Stimulated activated effector memory CD8-positive, alpha-beta T cell treated with anti-CD3 and anti-CD28 coated beads, Interleukin-12 subunit alpha, Interleukin-12 subunit beta, amount 100 ng/mL, for 72 hours (primary cell): ENCODE data around the gene TAS2R3.
"Not testable (repeated sequence)": the region's sequence is repeated elsewhere in the genome, so short reads cannot be mapped to it uniquely, and the experiment has no call there.

ENCODE experiments used
- ATAC-seq: fragments of 150-1000 bp; cut with Tn5 transposase; 2 replicates; pipeline ENCODE4 v1.10.0; 2021
- DNase-seq, 2 donors: peaks; one replicate each; pipeline ENCODE4 v3.0.0; 2021 to 2022; ENCODE audit warnings: low spot score in 2 of 2
- H3K27ac Mint-ChIP-seq: one replicate; pipeline ENCODE4 v1.8.0; 2022; ENCODE audit warnings: mild to moderate bottlenecking, mixed read lengths
- H3K36me3 Mint-ChIP-seq: one replicate; pipeline ENCODE4 v1.8.0; 2022; ENCODE audit warnings: mild to moderate bottlenecking, mixed read lengths
- H3K4me1 Mint-ChIP-seq: one replicate; pipeline ENCODE4 v1.8.0; 2022; ENCODE audit warnings: mixed read lengths
- H3K4me3 Mint-ChIP-seq: one replicate; pipeline ENCODE4 v1.8.0; 2022; ENCODE audit warnings: mild to moderate bottlenecking, mixed read lengths
- H3K9me3 Mint-ChIP-seq: one replicate; pipeline ENCODE4 v1.8.0; 2022; ENCODE audit warnings: mixed read lengths

Gene TAS2R3

GRCh38 chr7:141748396-141748795 is 15.5 kb upstream of the TAS2R3 start:
- Mint-ChIP-seq H3K27ac (no peak overlapping the region), H3K4me1 (peaks cover 7% of the 10 kb centered on the region), H3K36me3 (peaks cover 100% of the 10 kb centered on the region), H3K9me3 (peaks cover 7% of the 10 kb centered on the region), H3K4me3 (no peak overlapping the region)
- DNase-seq (no peak), ATAC-seq (no peak)

DNA sequence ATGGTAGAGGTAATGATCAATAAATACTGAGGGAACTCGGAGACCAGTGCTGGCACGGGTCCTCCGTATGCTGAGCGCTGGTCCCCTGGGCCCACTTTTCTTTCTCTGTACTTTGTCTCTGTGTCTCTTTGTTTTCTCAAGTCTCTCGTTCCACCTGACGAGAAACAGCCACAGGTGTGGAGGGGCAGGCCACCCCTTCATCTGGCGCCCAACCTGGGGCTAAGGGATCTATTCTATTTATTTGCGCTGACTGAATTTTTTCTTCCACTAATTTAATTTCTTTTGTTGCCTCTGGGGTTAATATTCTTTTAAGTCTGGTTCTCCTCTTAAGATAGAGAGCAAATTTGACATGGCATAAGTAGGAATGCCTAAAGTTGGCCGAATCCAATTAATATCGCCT is 12.0 kb upstream of the TAS2R3 start:
- not testable (repeated sequence) for H3K27ac Mint-ChIP-seq, DNase-seq, ATAC-seq, H3K9me3 Mint-ChIP-seq, H3K4me1 Mint-ChIP-seq, H3K4me3 Mint-ChIP-seq
- peaks cover 92% of the 10 kb centered on the region for H3K36me3 Mint-ChIP-seq

- Mint-ChIP-seq H3K4me3 (no peak overlapping the region), H3K27ac (no peak overlapping the region)
These were observed 11.3 kb upstream of the TAS2R3 start for GRCh38 chr7:141752634-141753033.

GRCh38 chr7:141754939-141755338 is 9.0 kb upstream of the TAS2R3 start:
- H3K36me3 Mint-ChIP-seq = peaks cover 91% of the 10 kb centered on the region
- H3K27ac Mint-ChIP-seq = no peak overlapping the region
- H3K9me3 Mint-ChIP-seq = peaks cover 7% of the 10 kb centered on the region
- DNase-seq (no peak), ATAC-seq (no peak)
- no peak overlapping the region for H3K4me3 Mint-ChIP-seq
- peaks cover 6% of the 10 kb centered on the region for H3K4me1 Mint-ChIP-seq

More at GRCh38 chr7:141752634-141753033, 11.3 kb upstream of the TAS2R3 start:
- Mint-ChIP-seq H3K36me3 (peaks cover 91% of the 10 kb centered on the region), H3K9me3 (peaks cover 7% of the 10 kb centered on the region), H3K4me1 (peaks cover 6% of the 10 kb centered on the region)
- ATAC-seq (no peak), DNase-seq (no peak)

GRCh38 chr7:141770083-141770583 is 6.2 kb downstream of the TAS2R3 start:
- ATAC-seq, H3K36me3 Mint-ChIP-seq, H3K9me3 Mint-ChIP-seq, H3K4me3 Mint-ChIP-seq, H3K27ac Mint-ChIP-seq, DNase-seq: not testable (repeated sequence)
- peaks cover 11% of the 10 kb centered on the region for H3K4me1 Mint-ChIP-seq

DNA sequence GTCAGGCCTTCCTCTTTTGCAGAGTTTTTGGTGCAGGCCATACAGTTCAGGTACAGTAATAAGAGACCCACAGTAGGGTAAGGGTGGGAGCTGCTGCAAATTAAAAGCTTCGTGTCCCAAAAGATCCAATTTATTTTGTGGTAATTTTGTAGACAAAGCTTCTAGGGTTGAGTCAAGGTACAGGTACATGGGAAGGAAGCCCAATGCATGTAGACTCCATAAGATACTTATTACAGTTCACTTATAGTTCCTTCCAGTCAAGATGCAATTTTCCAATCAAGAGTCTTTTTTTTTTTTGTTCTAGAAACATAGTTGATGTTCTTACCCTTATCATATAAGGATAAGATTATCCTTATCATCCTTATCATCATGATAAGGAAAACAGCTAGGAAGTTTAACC is 12.5 kb downstream of the TAS2R3 start, which contains the start of gene TAS2R4:
TSS of gene TAS2R4 (plus strand) at position 301 of the 400 bp plus-strand sequence. CDS start 1,815 bp downstream, outside the sequence.
- Mint-ChIP-seq H3K27ac (no peak within 1 kb of the TSS), H3K4me3 (no peak within 1 kb of the TSS), H3K4me1 (peaks cover 17% of the 10 kb centered on the region), H3K36me3 (peaks cover 27% of the 10 kb centered on the region), H3K9me3 (no peaks in the 10 kb centered on the region)
- DNase-seq = no peak
- no peak for ATAC-seq

GRCh38 chr7:141785706-141786552 is 22.0 kb downstream of the TAS2R3 start:
- ATAC-seq (peak; percentile 48), DNase-seq (no peak)
- peak overlapping the region; percentile 41 for H3K27ac Mint-ChIP-seq
- no peaks in the 10 kb centered on the region for H3K4me1 Mint-ChIP-seq
- H3K36me3 Mint-ChIP-seq = peaks cover 14% of the 10 kb centered on the region
- H3K4me3 Mint-ChIP-seq = no peak overlapping the region
- H3K9me3 Mint-ChIP-seq = no peaks in the 10 kb centered on the region

GRCh38 chr7:141788296-141788695 is 24.4 kb downstream of the TAS2R3 start:
- peaks cover 14% of the 10 kb centered on the region for H3K36me3 Mint-ChIP-seq
- no peak overlapping the region for H3K4me3 Mint-ChIP-seq
- peak overlapping the region; percentile 52 for H3K27ac Mint-ChIP-seq
- no peaks in the 10 kb centered on the region for H3K4me1 Mint-ChIP-seq
- no peak for ATAC-seq
- DNase-seq = no peak
- no peaks in the 10 kb centered on the region for H3K9me3 Mint-ChIP-seq

- no peak within 1 kb of the TSS for H3K27ac Mint-ChIP-seq
- H3K4me3 Mint-ChIP-seq = no peak within 1 kb of the TSS
- H3K36me3 Mint-ChIP-seq = peaks cover 14% of the 10 kb centered on the region
- no peaks in the 10 kb centered on the region for H3K4me1 Mint-ChIP-seq
- no peak for ATAC-seq
- H3K9me3 Mint-ChIP-seq = no peaks in the 10 kb centered on the region
- DNase-seq = no peak
These were observed 26.0 kb downstream of the TAS2R3 start, which contains the start of gene TAS2R5 for GRCh38 chr7:141789917-141790316. TAS2R5 (plus strand) TSS chr7:141790217; CDS start chr7:141790362, 145 bp downstream.

GRCh38 chr7:141792526-141792925 is 28.6 kb downstream of the TAS2R3 start:
- DNase-seq (no peak), ATAC-seq (no peak)
- peak overlapping the region; percentile 27 for H3K27ac Mint-ChIP-seq

More at GRCh38 chr7:141792526-141792925, 28.6 kb downstream of the TAS2R3 start:
- H3K36me3 Mint-ChIP-seq = peaks cover 19% of the 10 kb centered on the region
- no peaks in the 10 kb centered on the region for H3K4me1 Mint-ChIP-seq
- H3K4me3 Mint-ChIP-seq = no peak overlapping the region
- H3K9me3 Mint-ChIP-seq = no peaks in the 10 kb centered on the region
